ENCODE measurements around the gene DPP6.

DNA sequence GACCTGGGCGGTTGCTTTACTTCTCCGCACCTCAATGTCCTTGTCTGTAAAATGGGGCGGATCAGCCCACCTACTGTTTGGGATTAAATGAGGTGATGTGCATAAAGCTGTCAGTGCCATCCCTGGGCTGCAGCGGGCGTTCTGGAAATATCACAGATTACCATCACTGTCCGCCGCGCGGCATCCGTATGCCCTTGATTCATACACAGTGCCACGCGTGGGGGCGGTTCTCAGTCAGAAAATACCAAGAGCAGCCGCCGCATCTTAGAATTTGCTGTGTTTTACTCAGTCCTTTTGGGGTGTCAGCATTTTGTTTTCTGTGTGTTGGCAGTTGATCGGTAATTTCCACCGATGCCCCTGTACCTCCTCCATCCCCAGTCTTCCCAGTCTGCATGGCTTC, 338.8 kb downstream of the DPP6 start:
- TF ChIP-seq EZH2 (IDR thresholded peaks at IDR 0.05) (no peak), POLR2AphosphoS5 (IDR thresholded peaks at IDR 0.05; ENCODE audit: borderline replicate concordance, low read depth, low read length) (no peak)
